ENCODE measurements around the gene B4GALNT4.
"Not testable (repeated sequence)": the region's sequence is repeated elsewhere in the genome, so short reads cannot be mapped to it uniquely, and the experiment has no call there.

B4GALNT4 gene

GRCh38 chr11:394034-394857, 24.9 kb downstream of the B4GALNT4 start, which contains the start of gene PKP3:
Gene PKP3, plus strand, starts transcription at chr11:394209. Its CDS starts 84 bp downstream, at chr11:394293.
- peak; percentile 64 for DNase-seq

GRCh38 chr11:394858-395655, 25.8 kb downstream of the B4GALNT4 start:
- DNase-seq, result no peak

- no peak for DNase-seq
Observed at GRCh38 chr11:395866-396265, 26.6 kb downstream of the B4GALNT4 start.

- DNase-seq, result no peak
Observed at GRCh38 chr11:396511-396947, 27.2 kb downstream of the B4GALNT4 start.

- no peak for DNase-seq
Observed at GRCh38 chr11:396948-397548, 27.7 kb downstream of the B4GALNT4 start.

GRCh38 chr11:398826-399225, 29.5 kb downstream of the B4GALNT4 start:
- no peak for DNase-seq

- no peak for DNase-seq
Observed at GRCh38 chr11:399731-400211, 30.5 kb downstream of the B4GALNT4 start.

- no peak for DNase-seq
Observed at GRCh38 chr11:400241-400689, 31.0 kb downstream of the B4GALNT4 start.

- not testable (repeated sequence) for DNase-seq
Observed at GRCh38 chr11:401196-401595, 31.9 kb downstream of the B4GALNT4 start.

- no peak for DNase-seq
Observed at GRCh38 chr11:403021-403760, 33.9 kb downstream of the B4GALNT4 start.

GRCh38 chr11:403761-404431, 34.6 kb downstream of the B4GALNT4 start:
- no peak for DNase-seq

GRCh38 chr11:404551-405264, 35.4 kb downstream of the B4GALNT4 start:
- DNase-seq, result no peak

- no peak for DNase-seq
Observed at GRCh38 chr11:405323-405953, 36.1 kb downstream of the B4GALNT4 start.

- no peak for DNase-seq
Observed at GRCh38 chr11:405954-406795, 36.9 kb downstream of the B4GALNT4 start.

- no peak for DNase-seq
Observed at GRCh38 chr11:406796-407650, 37.7 kb downstream of the B4GALNT4 start.

- DNase-seq, result no peak
Observed at GRCh38 chr11:407651-408123, 38.4 kb downstream of the B4GALNT4 start.

GRCh38 chr11:408154-409007, 39.1 kb downstream of the B4GALNT4 start:
- no peak for DNase-seq
